ENCODE measurements around the gene SCNN1G.

The SCNN1G gene, protein sequence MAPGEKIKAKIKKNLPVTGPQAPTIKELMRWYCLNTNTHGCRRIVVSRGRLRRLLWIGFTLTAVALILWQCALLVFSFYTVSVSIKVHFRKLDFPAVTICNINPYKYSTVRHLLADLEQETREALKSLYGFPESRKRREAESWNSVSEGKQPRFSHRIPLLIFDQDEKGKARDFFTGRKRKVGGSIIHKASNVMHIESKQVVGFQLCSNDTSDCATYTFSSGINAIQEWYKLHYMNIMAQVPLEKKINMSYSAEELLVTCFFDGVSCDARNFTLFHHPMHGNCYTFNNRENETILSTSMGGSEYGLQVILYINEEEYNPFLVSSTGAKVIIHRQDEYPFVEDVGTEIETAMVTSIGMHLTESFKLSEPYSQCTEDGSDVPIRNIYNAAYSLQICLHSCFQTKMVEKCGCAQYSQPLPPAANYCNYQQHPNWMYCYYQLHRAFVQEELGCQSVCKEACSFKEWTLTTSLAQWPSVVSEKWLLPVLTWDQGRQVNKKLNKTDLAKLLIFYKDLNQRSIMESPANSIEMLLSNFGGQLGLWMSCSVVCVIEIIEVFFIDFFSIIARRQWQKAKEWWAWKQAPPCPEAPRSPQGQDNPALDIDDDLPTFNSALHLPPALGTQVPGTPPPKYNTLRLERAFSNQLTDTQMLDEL

DNA sequence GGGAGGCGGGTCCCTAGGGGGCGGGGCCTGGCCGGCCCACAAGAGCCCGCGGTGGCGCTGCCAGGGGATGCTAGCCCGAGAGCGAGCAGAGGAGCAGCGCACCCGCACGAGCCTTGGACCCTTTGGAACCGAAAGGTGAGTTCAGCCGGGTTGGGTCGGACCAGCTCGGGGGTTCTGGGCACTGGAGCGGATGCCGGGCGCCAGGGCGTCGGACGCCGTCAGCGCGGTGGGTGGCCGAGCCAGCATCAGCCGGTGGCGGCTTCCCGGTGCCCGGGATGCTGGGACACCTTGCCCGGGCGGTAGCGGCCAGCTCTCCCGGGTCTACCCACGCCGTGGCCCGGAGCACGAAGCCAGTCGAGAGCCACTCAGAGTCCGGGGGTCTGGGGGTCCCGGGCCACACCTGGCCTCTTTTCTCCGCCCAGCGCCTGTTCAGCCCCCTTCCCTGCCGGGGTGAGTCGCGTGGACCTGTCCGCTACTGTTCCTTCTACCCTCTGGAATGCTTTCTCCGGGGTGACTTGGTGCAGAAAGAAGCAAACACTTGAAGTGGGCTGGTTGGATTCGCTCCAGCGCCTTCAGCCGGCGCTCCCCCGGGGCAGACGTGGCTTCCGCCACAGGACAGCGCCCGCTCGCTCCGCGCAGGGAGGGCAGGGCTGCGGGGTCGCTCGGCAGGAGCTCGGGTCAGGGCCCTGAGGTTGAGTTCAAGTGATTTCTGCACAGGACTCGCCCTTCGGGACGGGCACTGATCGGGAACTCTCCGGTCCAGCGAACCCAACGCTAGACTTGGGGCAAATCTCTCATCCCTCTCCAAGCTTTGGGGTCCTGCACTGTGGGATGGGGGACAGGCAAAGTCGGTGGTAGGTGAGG is at the start of gene SCNN1G:
TSS of gene SCNN1G (plus strand) at position 67 of the 864 bp plus-strand sequence. CDS start 3,527 bp downstream, outside the sequence.
- Histone ChIP-seq H3K27me3 (replicated peaks) (peaks cover 21% of the 10 kb centered on the region), H3K4me3 (ENCODE audit: low read depth, low read length) (peak within 1 kb of the TSS; percentile 9), H3K27ac (no peak within 1 kb of the TSS), H3K36me3 (replicated peaks) (no peaks in the 10 kb centered on the region)
- TF ChIP-seq, protein P1, sequence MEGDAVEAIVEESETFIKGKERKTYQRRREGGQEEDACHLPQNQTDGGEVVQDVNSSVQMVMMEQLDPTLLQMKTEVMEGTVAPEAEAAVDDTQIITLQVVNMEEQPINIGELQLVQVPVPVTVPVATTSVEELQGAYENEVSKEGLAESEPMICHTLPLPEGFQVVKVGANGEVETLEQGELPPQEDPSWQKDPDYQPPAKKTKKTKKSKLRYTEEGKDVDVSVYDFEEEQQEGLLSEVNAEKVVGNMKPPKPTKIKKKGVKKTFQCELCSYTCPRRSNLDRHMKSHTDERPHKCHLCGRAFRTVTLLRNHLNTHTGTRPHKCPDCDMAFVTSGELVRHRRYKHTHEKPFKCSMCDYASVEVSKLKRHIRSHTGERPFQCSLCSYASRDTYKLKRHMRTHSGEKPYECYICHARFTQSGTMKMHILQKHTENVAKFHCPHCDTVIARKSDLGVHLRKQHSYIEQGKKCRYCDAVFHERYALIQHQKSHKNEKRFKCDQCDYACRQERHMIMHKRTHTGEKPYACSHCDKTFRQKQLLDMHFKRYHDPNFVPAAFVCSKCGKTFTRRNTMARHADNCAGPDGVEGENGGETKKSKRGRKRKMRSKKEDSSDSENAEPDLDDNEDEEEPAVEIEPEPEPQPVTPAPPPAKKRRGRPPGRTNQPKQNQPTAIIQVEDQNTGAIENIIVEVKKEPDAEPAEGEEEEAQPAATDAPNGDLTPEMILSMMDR (IDR thresholded peaks at IDR 0.05; ENCODE audit: low read depth, low read length, missing control alignments): no peak
- no peak for DNase-seq
- in situ Hi-C loops (cut with HindIII; ENCODE audit: low pct_ligation_motif_present, low sequenced_read_pairs): no loop called here

DNA sequence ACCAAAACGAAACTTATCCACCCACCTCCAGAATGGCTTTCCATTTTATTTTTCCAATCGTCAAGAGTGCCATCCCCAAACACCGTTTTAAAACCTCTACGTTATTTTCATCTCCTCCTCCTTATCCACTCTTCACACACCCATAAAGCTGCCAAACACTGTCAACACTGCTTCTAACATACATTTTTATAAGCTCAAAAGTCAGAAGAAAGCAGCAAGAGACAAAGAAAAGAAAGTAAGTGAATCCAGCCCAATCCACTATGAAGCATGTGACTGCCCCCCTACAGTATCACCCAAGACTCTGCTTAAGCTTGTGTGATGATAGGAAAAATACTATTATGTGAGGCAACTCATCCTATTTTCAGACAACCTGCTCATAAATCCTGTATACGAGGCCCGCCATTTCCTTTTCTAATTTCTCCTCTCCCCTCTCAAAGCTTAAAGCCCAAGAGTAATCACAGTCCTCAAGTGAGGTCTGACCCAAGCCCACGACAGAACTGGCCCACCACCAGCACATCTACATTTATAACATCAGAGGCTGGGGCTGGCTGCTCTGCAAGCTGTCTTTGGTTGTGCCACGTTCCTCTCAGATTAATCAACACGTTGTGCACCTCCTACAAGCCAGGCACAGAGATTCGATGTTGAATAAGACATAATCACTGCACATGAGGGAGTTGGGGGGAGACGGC is 49.6 kb upstream of the SCNN1G start:
- DNase-seq: no peak
- TF ChIP-seq, protein P1 (IDR thresholded peaks at IDR 0.05; ENCODE audit: low read depth, low read length, missing control alignments): no peak
- Histone ChIP-seq H3K4me3 (ENCODE audit: low read depth, low read length) (no peak overlapping the region), H3K36me3 (replicated peaks) (no peaks in the 10 kb centered on the region), H3K27ac (no peak overlapping the region), H3K27me3 (replicated peaks) (no peaks in the 10 kb centered on the region)
- in situ Hi-C loops (cut with HindIII; ENCODE audit: low pct_ligation_motif_present, low sequenced_read_pairs): no loop called here

DNA sequence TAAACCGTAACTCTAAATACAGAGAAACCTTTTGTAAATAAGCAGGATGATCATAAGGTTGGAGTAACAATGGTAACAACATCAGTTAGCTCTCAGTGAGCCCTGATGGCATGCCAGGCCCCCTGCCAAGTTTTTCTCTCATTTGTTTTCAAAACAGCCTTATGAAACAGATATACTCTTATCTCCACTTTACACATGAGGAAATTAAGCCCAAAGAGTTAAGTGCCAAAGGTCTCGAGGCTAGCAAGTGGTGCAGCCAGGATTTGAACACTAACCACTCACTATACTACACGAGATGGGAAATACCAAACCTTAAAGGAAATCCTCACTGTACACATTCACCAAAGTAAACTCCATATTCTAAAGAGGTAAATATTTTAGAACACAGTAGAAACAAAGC is 48.3 kb upstream of the SCNN1G start:
- peak; percentile 31 for DNase-seq
- TF ChIP-seq, protein P1 (IDR thresholded peaks at IDR 0.05; ENCODE audit: low read depth, low read length, missing control alignments): no peak

DNA sequence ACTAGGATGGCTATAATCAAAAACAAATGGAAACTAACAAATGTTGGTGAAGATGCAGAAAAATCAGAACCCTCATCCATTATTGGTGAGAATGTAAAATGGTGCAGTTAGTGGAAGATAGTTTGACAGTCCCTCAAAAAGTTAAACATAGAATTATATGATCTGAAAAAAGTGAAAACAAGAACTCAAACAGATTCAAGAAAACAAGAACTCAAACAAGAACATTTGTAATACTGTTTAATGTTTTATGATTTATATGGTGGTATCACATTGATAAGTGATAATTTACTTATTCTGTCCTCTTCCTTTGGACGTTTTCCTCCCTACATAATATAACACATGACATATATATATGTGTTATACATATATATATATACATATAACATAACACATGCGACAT is 45.3 kb upstream of the SCNN1G start:
- Histone ChIP-seq H3K4me3 (ENCODE audit: low read depth, low read length) (no peak overlapping the region), H3K27ac (no peak overlapping the region), H3K27me3 (replicated peaks) (no peaks in the 10 kb centered on the region), H3K36me3 (replicated peaks) (no peaks in the 10 kb centered on the region)
- no peak for DNase-seq
- in situ Hi-C loops (cut with HindIII; ENCODE audit: low pct_ligation_motif_present, low sequenced_read_pairs): no loop called here
- TF ChIP-seq, protein P1 (IDR thresholded peaks at IDR 0.05; ENCODE audit: low read depth, low read length, missing control alignments): no peak

More for the DNA sequence above, 48.3 kb upstream of the SCNN1G start:
- Histone ChIP-seq H3K4me3 (ENCODE audit: low read depth, low read length) (no peak overlapping the region), H3K27ac (no peak overlapping the region), H3K27me3 (replicated peaks) (no peaks in the 10 kb centered on the region), H3K36me3 (replicated peaks) (no peaks in the 10 kb centered on the region)
- in situ Hi-C loops (cut with HindIII; ENCODE audit: low pct_ligation_motif_present, low sequenced_read_pairs): no loop called here

DNA sequence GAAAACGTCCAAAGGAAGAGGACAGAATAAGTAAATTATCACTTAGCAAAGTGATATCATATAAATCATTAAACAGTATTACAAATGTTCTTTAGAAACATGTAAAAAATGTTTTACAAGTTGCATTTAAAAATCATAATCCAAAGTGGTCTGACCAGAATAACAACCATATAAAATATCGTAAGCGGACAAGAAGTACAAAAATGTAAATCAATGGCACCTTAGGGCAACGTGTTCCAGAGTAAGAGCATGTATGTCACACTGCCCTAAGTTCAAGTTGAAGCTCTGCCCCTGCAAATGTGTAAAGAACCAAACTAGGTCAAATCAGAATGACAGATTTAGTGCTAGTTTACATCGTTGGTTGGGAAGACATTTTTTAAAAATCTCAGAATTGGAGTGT is 44.7 kb upstream of the SCNN1G start:
- TF ChIP-seq, protein P1 (IDR thresholded peaks at IDR 0.05; ENCODE audit: low read depth, low read length, missing control alignments): no peak
- H3K27me3 ChIP-seq (replicated peaks): no peaks in the 10 kb centered on the region
- no peak for DNase-seq
- H3K4me3 ChIP-seq (ENCODE audit: low read depth, low read length): no peak overlapping the region
- no peaks in the 10 kb centered on the region for H3K36me3 ChIP-seq (replicated peaks)
- in situ Hi-C loops (cut with HindIII; ENCODE audit: low pct_ligation_motif_present, low sequenced_read_pairs): no loop called here
- no peak overlapping the region for H3K27ac ChIP-seq
